ENCODE measurements around the gene SWT1. TPM values are rescaled to one million over a fixed set of nuclear protein-coding genes. Genes with fewer than 3 reads are reported as not detected.
"Not testable (repeated sequence)": the region's sequence is repeated elsewhere in the genome, so short reads cannot be mapped to it uniquely, and the experiment has no call there.

SWT1 gene
- total RNA-seq, 1 experiment from 2014 or later: 2.1 TPM

DNA sequence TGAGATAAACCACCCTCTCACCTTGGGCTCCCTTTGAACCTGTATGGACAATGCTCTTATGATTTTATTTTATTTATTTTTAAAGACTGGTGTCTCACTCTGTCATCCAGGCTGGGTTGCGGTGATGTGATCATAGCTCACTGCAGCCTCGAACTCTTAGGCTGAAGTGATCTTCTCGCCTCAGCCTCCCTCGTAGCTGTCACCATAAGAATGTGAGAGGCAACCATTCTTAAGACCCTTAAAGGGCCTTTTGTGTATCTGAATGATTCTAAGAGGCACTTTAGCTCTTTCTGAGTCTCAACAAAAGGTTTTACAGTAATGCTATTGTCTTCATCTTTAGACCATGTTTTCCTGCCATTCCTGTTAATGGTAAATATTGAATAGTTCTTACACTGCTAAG is 93.1 kb downstream of the SWT1 start:
- Histone ChIP-seq H3K27me3 (ENCODE audit: control insufficient read depth, insufficient read depth, low read length) (no peaks in the 10 kb centered on the region), H3K36me3 (ENCODE audit: control insufficient read depth, insufficient read depth, low read length) (no peaks in the 10 kb centered on the region), H3K4me1 (ENCODE audit: control insufficient read depth, insufficient read depth, low read length) (no peaks in the 10 kb centered on the region), H3K4me3 (ENCODE audit: low read depth in 2 of 2, low read length in 2 of 2) (no peak overlapping the region), H3K27ac (ENCODE audit: low read length) (no peak overlapping the region), H3K9me3 (ENCODE audit: control insufficient read depth, insufficient read depth, low read depth, low read length) (no peaks in the 10 kb centered on the region)
- intact Hi-C loops (cut with micrococcal nuclease; ENCODE audit: unreplicated experiment): no loop called here
- no TSS peak for BruUV-seq (replicated peaks)
- in situ Hi-C loops (cut with HindIII; ENCODE audit: low pct_unique_long_range_greater_than_20kb, low sequenced_read_pairs): no loop called here
- TF ChIP-seq, protein P1, sequence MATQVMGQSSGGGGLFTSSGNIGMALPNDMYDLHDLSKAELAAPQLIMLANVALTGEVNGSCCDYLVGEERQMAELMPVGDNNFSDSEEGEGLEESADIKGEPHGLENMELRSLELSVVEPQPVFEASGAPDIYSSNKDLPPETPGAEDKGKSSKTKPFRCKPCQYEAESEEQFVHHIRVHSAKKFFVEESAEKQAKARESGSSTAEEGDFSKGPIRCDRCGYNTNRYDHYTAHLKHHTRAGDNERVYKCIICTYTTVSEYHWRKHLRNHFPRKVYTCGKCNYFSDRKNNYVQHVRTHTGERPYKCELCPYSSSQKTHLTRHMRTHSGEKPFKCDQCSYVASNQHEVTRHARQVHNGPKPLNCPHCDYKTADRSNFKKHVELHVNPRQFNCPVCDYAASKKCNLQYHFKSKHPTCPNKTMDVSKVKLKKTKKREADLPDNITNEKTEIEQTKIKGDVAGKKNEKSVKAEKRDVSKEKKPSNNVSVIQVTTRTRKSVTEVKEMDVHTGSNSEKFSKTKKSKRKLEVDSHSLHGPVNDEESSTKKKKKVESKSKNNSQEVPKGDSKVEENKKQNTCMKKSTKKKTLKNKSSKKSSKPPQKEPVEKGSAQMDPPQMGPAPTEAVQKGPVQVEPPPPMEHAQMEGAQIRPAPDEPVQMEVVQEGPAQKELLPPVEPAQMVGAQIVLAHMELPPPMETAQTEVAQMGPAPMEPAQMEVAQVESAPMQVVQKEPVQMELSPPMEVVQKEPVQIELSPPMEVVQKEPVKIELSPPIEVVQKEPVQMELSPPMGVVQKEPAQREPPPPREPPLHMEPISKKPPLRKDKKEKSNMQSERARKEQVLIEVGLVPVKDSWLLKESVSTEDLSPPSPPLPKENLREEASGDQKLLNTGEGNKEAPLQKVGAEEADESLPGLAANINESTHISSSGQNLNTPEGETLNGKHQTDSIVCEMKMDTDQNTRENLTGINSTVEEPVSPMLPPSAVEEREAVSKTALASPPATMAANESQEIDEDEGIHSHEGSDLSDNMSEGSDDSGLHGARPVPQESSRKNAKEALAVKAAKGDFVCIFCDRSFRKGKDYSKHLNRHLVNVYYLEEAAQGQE (IDR thresholded peaks at IDR 0.05; ENCODE audit: insufficient read depth in 1 of 2, low read depth in 2 of 2, low read length in 1 of 2): no peak
- TF ChIP-seq SIN3A (IDR thresholded peaks at IDR 0.05; ENCODE audit: borderline replicate concordance, insufficient read depth, low read depth, low read length) (no peak), POLR2AphosphoS5 (IDR thresholded peaks at IDR 0.05; ENCODE audit: low read depth, low read length) (no peak), TCF7L2 (IDR thresholded peaks at IDR 0.05; ENCODE audit: low read depth, low read length) (no peak)
- TF ChIP-seq, protein P2, sequence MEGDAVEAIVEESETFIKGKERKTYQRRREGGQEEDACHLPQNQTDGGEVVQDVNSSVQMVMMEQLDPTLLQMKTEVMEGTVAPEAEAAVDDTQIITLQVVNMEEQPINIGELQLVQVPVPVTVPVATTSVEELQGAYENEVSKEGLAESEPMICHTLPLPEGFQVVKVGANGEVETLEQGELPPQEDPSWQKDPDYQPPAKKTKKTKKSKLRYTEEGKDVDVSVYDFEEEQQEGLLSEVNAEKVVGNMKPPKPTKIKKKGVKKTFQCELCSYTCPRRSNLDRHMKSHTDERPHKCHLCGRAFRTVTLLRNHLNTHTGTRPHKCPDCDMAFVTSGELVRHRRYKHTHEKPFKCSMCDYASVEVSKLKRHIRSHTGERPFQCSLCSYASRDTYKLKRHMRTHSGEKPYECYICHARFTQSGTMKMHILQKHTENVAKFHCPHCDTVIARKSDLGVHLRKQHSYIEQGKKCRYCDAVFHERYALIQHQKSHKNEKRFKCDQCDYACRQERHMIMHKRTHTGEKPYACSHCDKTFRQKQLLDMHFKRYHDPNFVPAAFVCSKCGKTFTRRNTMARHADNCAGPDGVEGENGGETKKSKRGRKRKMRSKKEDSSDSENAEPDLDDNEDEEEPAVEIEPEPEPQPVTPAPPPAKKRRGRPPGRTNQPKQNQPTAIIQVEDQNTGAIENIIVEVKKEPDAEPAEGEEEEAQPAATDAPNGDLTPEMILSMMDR (IDR thresholded peaks at IDR 0.05): no peak
- ChIA-PET CTCF (no interaction called here), POLR2A (no interaction called here)
- ATAC-seq: no peak
- DNase-seq (ENCODE audit: low read depth, low spot score): no peak

DNA sequence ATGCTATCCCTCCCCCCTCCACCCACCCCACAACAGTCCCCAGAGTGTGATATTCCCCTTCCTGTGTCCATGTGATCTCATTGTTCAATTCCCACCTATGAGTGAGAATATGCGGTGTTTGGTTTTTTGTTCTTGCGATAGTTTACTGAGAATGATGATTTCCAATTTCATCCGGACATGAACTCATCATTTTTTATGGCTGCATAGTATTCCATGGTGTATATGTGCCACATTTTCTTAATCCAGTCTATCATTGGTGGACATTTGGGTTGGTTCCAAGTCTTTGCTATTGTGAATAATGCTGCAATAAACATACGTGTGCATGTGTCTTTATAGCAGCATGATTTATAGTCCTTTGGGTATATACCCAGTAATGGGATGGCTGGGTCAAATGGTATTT is 95.0 kb downstream of the SWT1 start:
- H3K27me3 ChIP-seq (ENCODE audit: control insufficient read depth, insufficient read depth, low read length); CTCF ChIA-PET; H3K9me3 ChIP-seq (ENCODE audit: control insufficient read depth, insufficient read depth, low read depth, low read length); H3K27ac ChIP-seq (ENCODE audit: low read length); H3K4me1 ChIP-seq (ENCODE audit: control insufficient read depth, insufficient read depth, low read length); ATAC-seq; DNase-seq (ENCODE audit: low read depth, low spot score); intact Hi-C loops (cut with micrococcal nuclease; ENCODE audit: unreplicated experiment); POLR2A ChIA-PET; BruUV-seq (replicated peaks); H3K36me3 ChIP-seq (ENCODE audit: control insufficient read depth, insufficient read depth, low read length); in situ Hi-C loops (cut with HindIII; ENCODE audit: low pct_unique_long_range_greater_than_20kb, low sequenced_read_pairs); H3K4me3 ChIP-seq (ENCODE audit: low read depth in 2 of 2, low read length in 2 of 2): not testable (repeated sequence)

DNA sequence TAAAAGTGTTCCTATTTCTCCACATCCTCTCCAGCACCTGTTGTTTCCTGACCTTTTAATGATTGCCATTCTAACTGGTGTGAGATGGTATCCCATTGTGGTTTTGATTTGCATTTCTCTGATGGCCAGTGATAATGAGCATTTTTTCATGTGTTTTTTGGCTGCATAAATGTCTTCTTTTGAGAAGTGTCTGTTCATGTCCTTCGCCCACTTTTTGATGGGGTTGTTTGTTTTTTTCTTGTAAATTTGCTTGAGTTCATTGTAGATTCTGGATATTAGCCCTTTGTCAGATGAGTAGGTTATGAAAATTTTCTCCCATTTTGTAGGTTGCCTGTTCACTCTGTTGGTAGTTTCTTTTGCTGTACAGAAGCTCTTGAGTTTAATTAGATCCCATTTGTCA is 95.4 kb downstream of the SWT1 start:
- POLR2A ChIA-PET; H3K4me1 ChIP-seq (ENCODE audit: control insufficient read depth, insufficient read depth, low read length); H3K36me3 ChIP-seq (ENCODE audit: control insufficient read depth, insufficient read depth, low read length); ATAC-seq; H3K27ac ChIP-seq (ENCODE audit: low read length); H3K4me3 ChIP-seq (ENCODE audit: low read depth in 2 of 2, low read length in 2 of 2); H3K9me3 ChIP-seq (ENCODE audit: control insufficient read depth, insufficient read depth, low read depth, low read length); BruUV-seq (replicated peaks); H3K27me3 ChIP-seq (ENCODE audit: control insufficient read depth, insufficient read depth, low read length); DNase-seq (ENCODE audit: low read depth, low spot score); in situ Hi-C loops (cut with HindIII; ENCODE audit: low pct_unique_long_range_greater_than_20kb, low sequenced_read_pairs); CTCF ChIA-PET; intact Hi-C loops (cut with micrococcal nuclease; ENCODE audit: unreplicated experiment): not testable (repeated sequence)

- H3K27ac ChIP-seq (ENCODE audit: low read length); CTCF ChIA-PET; DNase-seq (ENCODE audit: low read depth, low spot score); in situ Hi-C loops (cut with HindIII; ENCODE audit: low pct_unique_long_range_greater_than_20kb, low sequenced_read_pairs); POLR2A ChIA-PET; intact Hi-C loops (cut with micrococcal nuclease; ENCODE audit: unreplicated experiment); BruUV-seq (replicated peaks); H3K36me3 ChIP-seq (ENCODE audit: control insufficient read depth, insufficient read depth, low read length); H3K9me3 ChIP-seq (ENCODE audit: control insufficient read depth, insufficient read depth, low read depth, low read length); H3K4me1 ChIP-seq (ENCODE audit: control insufficient read depth, insufficient read depth, low read length); ATAC-seq; H3K27me3 ChIP-seq (ENCODE audit: control insufficient read depth, insufficient read depth, low read length); H3K4me3 ChIP-seq (ENCODE audit: low read depth in 2 of 2, low read length in 2 of 2): not testable (repeated sequence)
Measured at GRCh38 chr1:185255595-185255994, 98.6 kb downstream of the SWT1 start.

GRCh38 chr1:185257116-185257949 is 100.4 kb downstream of the SWT1 start:
- in situ Hi-C loops (cut with HindIII; ENCODE audit: low pct_unique_long_range_greater_than_20kb, low sequenced_read_pairs); DNase-seq (ENCODE audit: low read depth, low spot score); H3K36me3 ChIP-seq (ENCODE audit: control insufficient read depth, insufficient read depth, low read length); H3K9me3 ChIP-seq (ENCODE audit: control insufficient read depth, insufficient read depth, low read depth, low read length); H3K4me1 ChIP-seq (ENCODE audit: control insufficient read depth, insufficient read depth, low read length); POLR2A ChIA-PET; intact Hi-C loops (cut with micrococcal nuclease; ENCODE audit: unreplicated experiment); ATAC-seq; H3K27me3 ChIP-seq (ENCODE audit: control insufficient read depth, insufficient read depth, low read length); CTCF ChIA-PET; BruUV-seq (replicated peaks): not testable (repeated sequence)
- peak overlapping the region; percentile 48; the same call in 1 of the 2 replicates for H3K27ac ChIP-seq (ENCODE audit: low read length)
- H3K4me3 ChIP-seq (ENCODE audit: low read depth in 2 of 2, low read length in 2 of 2): peak overlapping the region; percentile 40 to 49

Measured in Panc1 (cell line).